ENCODE data around the gene DHFR. TPM values are rescaled to one million over a fixed set of nuclear protein-coding genes. Genes with fewer than 3 reads are reported as not detected.

DHFR gene
- total and polyA plus RNA-seq, 9 of the 15 experiments (the other 6 are each of a cell fraction or from before 2014, with no cell fraction given): 45.6 to 176 (median 97.7) TPM

DNA sequence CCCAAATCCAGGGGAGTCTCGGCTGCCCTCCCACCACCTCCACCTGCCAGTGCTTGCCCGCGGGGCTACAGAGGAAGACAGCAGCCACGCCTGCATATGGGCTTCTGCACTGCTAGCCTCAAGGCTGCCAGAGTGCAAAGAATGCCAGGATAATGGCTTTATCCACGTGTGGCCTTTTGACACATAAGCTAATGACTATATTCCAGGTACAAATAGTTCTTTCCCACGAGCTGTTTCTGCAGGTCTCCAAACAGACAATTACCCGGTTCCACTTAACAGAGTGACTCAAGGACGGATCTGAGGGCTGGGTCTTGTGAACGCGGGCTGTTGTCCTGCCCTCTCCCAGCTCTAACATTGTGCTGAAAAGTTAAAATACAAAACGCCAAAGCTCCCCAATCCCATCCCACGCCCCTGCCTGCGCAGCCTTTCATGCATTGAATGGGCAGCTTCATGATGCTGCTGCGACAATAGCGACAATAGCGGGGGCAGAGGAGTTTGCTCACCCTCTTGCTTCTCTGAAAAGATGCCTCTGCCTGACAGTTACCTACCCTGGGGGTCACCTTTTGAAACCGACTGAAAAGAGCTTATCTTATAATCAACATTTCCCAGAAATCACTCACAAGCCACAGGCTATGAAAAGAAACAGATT, 39.4 kb downstream of the DHFR start:
- no peak overlapping the region for H2AFZ ChIP-seq (ENCODE audit: low read depth, low read length)
- H3K36me3 ChIP-seq (ENCODE audit: control insufficient read depth, insufficient read depth, low read length): no peaks in the 10 kb centered on the region
- no peaks in the 10 kb centered on the region for H3K79me2 ChIP-seq (ENCODE audit: control insufficient read depth, insufficient read depth, low read length)
- no peak overlapping the region for H3K4me2 ChIP-seq (ENCODE audit: insufficient read depth, low read length)
- no peak for DNase-seq (ENCODE audit: extremely low read depth in 1 of 4, low spot score in 3 of 4)
- no TSS peak for BruUV-seq (replicated peaks)
- H3K4me1 ChIP-seq (replicated peaks in 1 of 2; ENCODE audit: control insufficient read depth in 2 of 2, insufficient read depth in 2 of 2, low read length in 2 of 2): no peaks in the 10 kb centered on the region
- in situ Hi-C loops (cut with MboI) (no loop called here), intact Hi-C loops (cut with micrococcal nuclease) (no loop called here)
- FAIRE-seq: no peak
- ChIA-PET POLR2A (no interaction called here), CTCF (ENCODE audit: low intra/inter-chr PET ratio) (no interaction called here)
- H3K9me3 ChIP-seq (replicated peaks; ENCODE audit: control insufficient read depth, insufficient read depth, low read depth, low read length): no peaks in the 10 kb centered on the region
- TF ChIP-seq NCOA2 (IDR thresholded peaks at IDR 0.05; ENCODE audit: partially characterized antibody in 2 of 2) (no peak), SREBF2 (CRISPR knock-in tag; IDR thresholded peaks at IDR 0.05) (no peak), KAT8 (IDR thresholded peaks at IDR 0.05; ENCODE audit: low read depth) (no peak), ZNF77 (CRISPR knock-in tag; IDR thresholded peaks at IDR 0.05) (no peak), RFX1 (IDR thresholded peaks at IDR 0.05) (no peak), SMARCB1 (IDR thresholded peaks at IDR 0.05; ENCODE audit: insufficient read length, low read depth) (no peak)
- WGBS (ENCODE audit: insufficient coverage, low coverage, missing lambda C conversion rate): 20% methylated on average over 17 of the region's 17 CpGs
- H3K9ac ChIP-seq (ENCODE audit: insufficient read depth in 1 of 2, low read depth in 2 of 2, low read length in 2 of 2): no peak overlapping the region
- H4K20me1 ChIP-seq (replicated peaks; ENCODE audit: control insufficient read depth, insufficient read depth, low read length): no peaks in the 10 kb centered on the region
- ATAC-seq: no peak
- no peaks in the 10 kb centered on the region for H3K9me1 ChIP-seq (ENCODE audit: control insufficient read depth, insufficient read depth, low read length)
- no peak overlapping the region for H3K4me3 ChIP-seq
- no peaks in the 10 kb centered on the region for H3K27me3 ChIP-seq (ENCODE audit: control insufficient read depth in 2 of 2, insufficient read depth in 2 of 2, low read length in 2 of 2)
- no peak overlapping the region for H3K27ac ChIP-seq (ENCODE audit: extremely low read depth, low read depth, low read length)

DNA sequence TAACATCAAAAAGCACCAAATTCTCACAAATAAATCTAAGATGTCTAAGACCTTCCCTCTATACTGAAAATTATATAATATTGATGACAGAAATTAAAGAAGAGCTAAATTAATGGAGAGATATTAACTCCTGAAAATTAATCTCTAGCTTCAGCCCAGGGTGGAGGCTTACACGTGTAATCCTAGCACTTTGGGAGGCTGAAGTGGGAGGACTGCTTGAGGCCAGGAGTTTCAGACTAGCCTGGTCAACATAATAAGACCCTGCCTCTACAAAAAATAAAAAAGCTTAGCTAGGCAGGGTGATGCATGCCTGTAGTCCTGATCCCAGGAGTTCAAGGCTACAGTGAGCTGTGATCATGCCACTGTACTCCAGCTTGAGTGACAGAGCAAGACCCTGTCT, 45.1 kb downstream of the DHFR start:
- H3K9me1 ChIP-seq (ENCODE audit: control insufficient read depth, insufficient read depth, low read length): no peaks in the 10 kb centered on the region
- POLR2A ChIA-PET: interaction anchor here (1.4 kb wide), 1 partner anchor 22 kb away, joined by 3 read pairs; no protein-coding TSS in a partner anchor
- H3K36me3 ChIP-seq (ENCODE audit: control insufficient read depth, insufficient read depth, low read length): no peaks in the 10 kb centered on the region
- H3K79me2 ChIP-seq (ENCODE audit: control insufficient read depth, insufficient read depth, low read length): no peaks in the 10 kb centered on the region
- H3K4me2 ChIP-seq (ENCODE audit: insufficient read depth, low read length): no peak overlapping the region
- no peak overlapping the region for H3K27ac ChIP-seq (ENCODE audit: extremely low read depth, low read depth, low read length)
- CTCF ChIA-PET (ENCODE audit: low intra/inter-chr PET ratio): no interaction called here
- no peaks in the 10 kb centered on the region for H3K27me3 ChIP-seq (ENCODE audit: control insufficient read depth in 2 of 2, insufficient read depth in 2 of 2, low read length in 2 of 2)
- H3K9me3 ChIP-seq (replicated peaks; ENCODE audit: control insufficient read depth, insufficient read depth, low read depth, low read length): no peaks in the 10 kb centered on the region
- in situ Hi-C loops (cut with MboI): no loop called here
- no peak overlapping the region for H3K9ac ChIP-seq (ENCODE audit: insufficient read depth in 1 of 2, low read depth in 2 of 2, low read length in 2 of 2)
- DNase-seq (ENCODE audit: extremely low read depth in 1 of 4, low spot score in 3 of 4) (no peak), ATAC-seq (no peak), FAIRE-seq (no peak)
- intact Hi-C loops (cut with micrococcal nuclease): no loop called here
- no peak overlapping the region for H3K4me3 ChIP-seq
- H2AFZ ChIP-seq (ENCODE audit: low read depth, low read length): no peak overlapping the region
- no peak for TF ChIP-seq NRF1 (conservative IDR thresholded peaks at IDR 0.05 in 1 of 2, IDR thresholded peaks at IDR 0.05 in 1 of 2)
- TF ChIP-seq ZC3H11A (IDR thresholded peaks at IDR 0.05; ENCODE audit: low read depth, low read length): no peak
- TF ChIP-seq HIVEP1 (CRISPR knock-in tag; IDR thresholded peaks at IDR 0.05): no peak
- no peak for TF ChIP-seq ZBTB17 (CRISPR knock-in tag; IDR thresholded peaks at IDR 0.05)
- TF ChIP-seq RBFOX2 (IDR thresholded peaks at IDR 0.05; ENCODE audit: low read depth, low read length): no peak
- 0% methylated on average over 1 of the region's 1 CpG for WGBS (ENCODE audit: insufficient coverage, low coverage, missing lambda C conversion rate)
- no peaks in the 10 kb centered on the region for H3K4me1 ChIP-seq (replicated peaks in 1 of 2; ENCODE audit: control insufficient read depth in 2 of 2, insufficient read depth in 2 of 2, low read length in 2 of 2)
- BruUV-seq (replicated peaks): no TSS peak
- H4K20me1 ChIP-seq (replicated peaks; ENCODE audit: control insufficient read depth, insufficient read depth, low read length): no peaks in the 10 kb centered on the region
